Muscle of back (tissue), 11 donors: ENCODE measurements around the gene VTN. TPM values are rescaled to one million over a fixed set of nuclear protein-coding genes. Genes with fewer than 3 reads are reported as not detected.

Source experiments
- DNase-seq, 3 donors: peaks; one replicate each; pipeline versions ENCODE4 v3.0.0 to v3.0.0-alpha.2; 2013
- polyA plus RNA-seq, 10 donors: library from polyadenylated mRNA; unstranded; fragments of 120-200 nt; gene quantifications; one replicate each; pipeline ENCODE4 v1.2.1, GENCODE V29; 2013; ENCODE audit not compliant: insufficient read length in 10 of 10

The VTN gene
- polyA plus RNA-seq, 10 donors: 0.17 to 2.7 (median 0.46) TPM

- no peak for DNase-seq
Measured at GRCh38 chr17:28324267-28324745, 45.8 kb downstream of the VTN start.

GRCh38 chr17:28320215-28321061 is 49.7 kb downstream of the VTN start:
- no peak for DNase-seq

- DNase-seq: no peak
Measured at GRCh38 chr17:28319598-28319935, 50.5 kb downstream of the VTN start.

- DNase-seq: peak; percentile 95 to 99 (median 97)
Measured at GRCh38 chr17:28318759-28319597, 51.1 kb downstream of the VTN start, which contains the start of gene TMEM97. TSS of gene TMEM97 (plus strand) at chr17:28319200. CDS start at chr17:28319240, 40 bp downstream.

GRCh38 chr17:28317966-28318758 is 51.9 kb downstream of the VTN start:
- peak in 1 of 3 donors; percentile 21 for DNase-seq

Other genes starting within 250 kb of the VTN start
- gene TMEM97, start 51.1 kb downstream of the VTN start, polyA plus RNA-seq: 10 to 100 TPM; 15.2 to 34.8 (median 19.7) TPM
- gene IFT20, start 34.8 kb downstream of the VTN start, polyA plus RNA-seq: 10 to 100 TPM; 28.0 to 42.7 (median 32.9) TPM
- gene TNFAIP1, start 34.5 kb downstream of the VTN start, polyA plus RNA-seq: 10 to 100 TPM; 29.7 to 37.1 (median 33.2) TPM
- 10 to 100 TPM; 56.1 to 63.1 (median 58.0) TPM for gene POLDIP2, start 12.8 kb downstream of the VTN start, polyA plus RNA-seq
- not detected for gene SEBOX, start 5.1 kb downstream of the VTN start, polyA plus RNA-seq
- gene SARM1, start 1.4 kb upstream of the VTN start, polyA plus RNA-seq: 1 to 10 TPM; 4.8 to 8.5 (median 5.8) TPM
- gene SLC46A1, start 35.9 kb upstream of the VTN start, polyA plus RNA-seq: 1 to 10 TPM; 6.1 to 9.6 (median 8.3) TPM
- not detected for gene SLC13A2, start 103.3 kb upstream of the VTN start, polyA plus RNA-seq
- 1 to 10 TPM in 2 of 10 donors, not detected in 8; 2.5 to 3.0 TPM for gene FOXN1, start 136.0 kb upstream of the VTN start, polyA plus RNA-seq
- gene UNC119, start 182.3 kb upstream of the VTN start, polyA plus RNA-seq: 10 to 100 TPM; 10.8 to 19.5 (median 13.1) TPM
- 10 to 100 TPM; 39.9 to 52.0 (median 44.3) TPM for gene PIGS, start 201.2 kb upstream of the VTN start, polyA plus RNA-seq
- gene ALDOC, start 206.6 kb upstream of the VTN start, polyA plus RNA-seq: 1 to 10 TPM in 9 of 10 donors, under 1 TPM in 1; 0.92 to 5.1 (median 1.9) TPM
- 10 to 100 TPM; 17.8 to 34.4 (median 23.2) TPM for gene SPAG5, start 228.7 kb upstream of the VTN start, polyA plus RNA-seq
- 10 to 100 TPM in 6 of 10 donors, 1 to 10 TPM in 4; 7.0 to 25.1 (median 12.3) TPM for gene RSKR, start 243.9 kb upstream of the VTN start, polyA plus RNA-seq